Brain microvascular endothelial cell (primary cell): ENCODE measurements around the gene SVOPL.

Experiments
- DNase-seq: peaks from one replicate; pipeline ENCODE4 v3.0.0-alpha.2; 2020
- H3K27ac ChIP-seq: fragments of 250-450 bp; sonication (Bioruptor Pico); 2 replicates; pipeline ENCODE4 v1.5.1; 2020; ENCODE audit warnings: mild to moderate bottlenecking, moderate library complexity
- H3K27me3 ChIP-seq: fragments of 250-450 bp; sonication (Bioruptor Pico); replicated peaks from 2 replicates; pipeline ENCODE4 v1.5.1; 2020; ENCODE audit warnings: mild to moderate bottlenecking
- H3K36me3 ChIP-seq: fragments of 250-450 bp; sonication (Bioruptor Pico); replicated peaks from 2 replicates; pipeline ENCODE4 v1.5.1; 2020; ENCODE audit warnings: mild to moderate bottlenecking
- H3K4me3 ChIP-seq: 2 replicates; pipeline ENCODE4 v1.5.1; 2011; ENCODE audit warnings: low read depth, mild to moderate bottlenecking, control low read depth, low read length, moderate library complexity
- in situ Hi-C: cut with HindIII; loops from 2 replicates; pipeline ENCODE4 v1.10.0; 2017; ENCODE audit warnings: low sequenced_read_pairs, low pct_ligation_motif_present
- TF ChIP-seq, protein P1 (sequence below): IDR thresholded peaks from 2 replicates; pipeline ENCODE4 v1.5.1; 2011; ENCODE audit warnings: low read depth, mild to moderate bottlenecking, moderate library complexity, low read length, control low read depth, inconsistent platforms; ENCODE audit errors: missing control alignments

The SVOPL gene

DNA sequence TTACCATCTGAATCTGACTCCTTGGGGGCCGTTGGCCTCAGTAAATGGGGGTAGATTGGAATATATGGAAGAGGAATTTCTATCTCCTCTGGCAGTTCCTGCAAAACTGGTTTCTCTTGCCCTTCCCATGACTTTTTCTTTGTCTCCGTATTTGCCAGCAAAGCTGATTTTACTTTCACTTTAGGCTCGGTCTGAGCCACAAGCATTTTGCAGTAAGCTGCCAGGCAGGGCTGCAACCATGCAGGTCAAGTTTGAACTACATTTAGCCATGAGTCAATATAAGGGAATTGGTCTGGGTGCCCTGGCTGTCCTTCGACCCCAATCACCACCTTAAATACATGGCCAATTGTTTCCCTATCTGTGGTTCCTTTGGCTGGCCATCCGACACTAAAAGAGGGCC lies 136.8 kb downstream of the SVOPL start:
- TF ChIP-seq, protein P1, sequence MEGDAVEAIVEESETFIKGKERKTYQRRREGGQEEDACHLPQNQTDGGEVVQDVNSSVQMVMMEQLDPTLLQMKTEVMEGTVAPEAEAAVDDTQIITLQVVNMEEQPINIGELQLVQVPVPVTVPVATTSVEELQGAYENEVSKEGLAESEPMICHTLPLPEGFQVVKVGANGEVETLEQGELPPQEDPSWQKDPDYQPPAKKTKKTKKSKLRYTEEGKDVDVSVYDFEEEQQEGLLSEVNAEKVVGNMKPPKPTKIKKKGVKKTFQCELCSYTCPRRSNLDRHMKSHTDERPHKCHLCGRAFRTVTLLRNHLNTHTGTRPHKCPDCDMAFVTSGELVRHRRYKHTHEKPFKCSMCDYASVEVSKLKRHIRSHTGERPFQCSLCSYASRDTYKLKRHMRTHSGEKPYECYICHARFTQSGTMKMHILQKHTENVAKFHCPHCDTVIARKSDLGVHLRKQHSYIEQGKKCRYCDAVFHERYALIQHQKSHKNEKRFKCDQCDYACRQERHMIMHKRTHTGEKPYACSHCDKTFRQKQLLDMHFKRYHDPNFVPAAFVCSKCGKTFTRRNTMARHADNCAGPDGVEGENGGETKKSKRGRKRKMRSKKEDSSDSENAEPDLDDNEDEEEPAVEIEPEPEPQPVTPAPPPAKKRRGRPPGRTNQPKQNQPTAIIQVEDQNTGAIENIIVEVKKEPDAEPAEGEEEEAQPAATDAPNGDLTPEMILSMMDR, result no peak
- in situ Hi-C loops, result no loop called here
- Histone ChIP-seq H3K4me3 (no peak overlapping the region), H3K36me3 (peaks cover 15% of the 10 kb centered on the region), H3K27ac (peak overlapping the region; percentile 11), H3K27me3 (no peaks in the 10 kb centered on the region)
- peak; percentile 33 for DNase-seq

DNA sequence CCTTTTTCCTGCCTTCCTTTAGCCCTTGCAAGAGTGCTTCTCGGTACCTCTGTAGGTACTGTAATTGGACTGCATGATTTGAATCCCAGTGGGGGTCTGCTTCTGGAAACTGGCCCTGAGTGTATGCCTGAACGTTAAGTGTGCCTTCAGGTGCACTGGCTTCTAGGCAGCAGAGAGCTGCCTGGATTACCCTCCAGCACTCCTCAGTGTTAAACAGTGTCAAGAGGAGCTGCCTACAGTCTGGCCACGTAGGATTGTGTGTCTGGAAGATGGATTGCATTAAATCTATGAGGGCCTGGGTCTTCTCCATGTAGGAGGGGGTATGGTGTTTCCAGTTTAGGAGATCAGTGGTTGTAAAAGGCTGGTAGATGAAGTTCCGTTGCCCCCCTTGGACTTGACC lies 137.4 kb downstream of the SVOPL start:
- H3K4me3 ChIP-seq, result no peak overlapping the region
- in situ Hi-C loops, result no loop called here
- peaks cover 15% of the 10 kb centered on the region for H3K36me3 ChIP-seq
- TF ChIP-seq, protein P1, result no peak
- no peak for DNase-seq
- no peaks in the 10 kb centered on the region for H3K27me3 ChIP-seq
- H3K27ac ChIP-seq, result no peak overlapping the region

DNA sequence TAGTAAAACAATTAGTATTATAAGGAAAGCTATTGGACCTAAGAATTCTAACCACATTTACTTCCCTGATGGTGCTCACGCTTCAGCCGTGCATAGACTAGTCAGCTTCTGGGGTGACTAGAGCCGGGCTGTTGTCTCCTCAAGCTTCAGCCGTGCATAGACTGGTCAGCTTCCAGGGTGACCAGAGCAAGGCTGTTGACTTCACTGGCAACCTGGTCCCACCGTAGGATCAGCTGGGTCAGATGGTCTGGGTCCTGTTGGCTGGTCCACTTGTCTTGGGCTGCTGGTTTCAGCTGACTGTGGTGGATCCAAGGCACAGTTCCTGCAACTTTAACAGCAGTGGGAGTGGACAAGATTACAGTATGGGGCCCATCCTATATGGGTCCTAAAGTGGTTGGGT lies 141.7 kb downstream of the SVOPL start:
- H3K27ac ChIP-seq, result no peak overlapping the region
- TF ChIP-seq, protein P1, result no peak
- H3K4me3 ChIP-seq, result no peak overlapping the region
- DNase-seq, result no peak
- in situ Hi-C loops, result no loop called here
- H3K27me3 ChIP-seq, result no peaks in the 10 kb centered on the region
- H3K36me3 ChIP-seq, result peaks cover 47% of the 10 kb centered on the region

DNA sequence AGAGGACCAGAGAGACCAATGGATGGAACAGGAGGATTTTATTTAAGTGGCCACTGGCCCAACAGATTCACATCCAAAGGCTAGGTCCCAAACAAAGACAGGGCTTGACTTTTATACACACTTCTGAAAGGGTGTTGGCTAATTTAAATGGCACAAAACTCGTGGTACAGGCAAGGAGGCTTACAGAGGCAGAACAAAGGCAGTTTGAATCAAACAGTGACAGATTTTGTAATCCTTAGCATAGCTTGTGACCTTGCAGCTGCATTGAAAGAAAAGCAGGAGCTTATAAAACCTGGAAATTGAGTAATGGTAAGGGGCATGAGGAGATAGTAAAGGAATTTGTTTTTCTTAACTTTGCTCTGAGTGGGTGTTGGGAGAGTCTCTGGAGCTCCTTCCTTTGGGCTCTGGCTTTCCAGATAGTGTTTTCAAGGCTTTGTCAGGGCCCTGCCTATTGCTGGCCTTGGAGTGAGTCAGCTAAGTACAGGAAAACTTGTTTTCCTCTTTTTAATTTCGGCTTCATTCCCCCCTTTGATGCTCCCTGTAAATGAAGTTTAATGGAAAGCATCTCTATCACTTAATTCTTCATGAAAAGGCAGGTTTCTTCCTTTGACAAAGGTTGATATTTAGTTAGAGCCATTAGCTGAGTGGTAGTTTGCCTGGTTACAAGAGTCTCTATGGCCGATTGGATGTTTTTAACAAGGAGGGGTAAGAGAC lies 144.2 kb downstream of the SVOPL start:
- TF ChIP-seq, protein P1, result no peak
- H3K4me3 ChIP-seq, result no peak overlapping the region
- in situ Hi-C loops, result no loop called here
- DNase-seq, result no peak
- H3K27me3 ChIP-seq, result no peaks in the 10 kb centered on the region
- peaks cover 50% of the 10 kb centered on the region for H3K36me3 ChIP-seq
- no peak overlapping the region for H3K27ac ChIP-seq

DNA sequence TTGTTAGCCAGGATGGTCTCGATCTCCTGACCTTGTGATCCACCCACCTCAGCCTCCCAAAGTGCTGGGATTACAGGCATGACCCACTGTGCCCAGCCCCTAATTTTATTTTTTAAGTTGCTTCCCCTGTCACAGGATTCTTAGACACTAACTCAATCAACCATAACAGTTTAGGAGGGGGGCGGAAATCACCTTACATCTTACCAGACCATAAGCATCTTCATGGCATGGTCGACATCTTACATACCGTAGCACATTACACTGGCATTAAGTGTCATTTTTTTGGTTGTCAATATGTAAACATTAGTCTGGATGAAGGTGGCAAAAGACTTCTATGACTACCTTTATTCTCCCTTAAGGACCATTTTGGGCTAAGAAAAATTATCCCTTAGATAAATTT lies 145.5 kb downstream of the SVOPL start:
- no peak overlapping the region for H3K27ac ChIP-seq
- H3K36me3 ChIP-seq, result peaks cover 59% of the 10 kb centered on the region
- no peaks in the 10 kb centered on the region for H3K27me3 ChIP-seq
- in situ Hi-C loops, result no loop called here
- TF ChIP-seq, protein P1, result no peak
- no peak for DNase-seq
- no peak overlapping the region for H3K4me3 ChIP-seq

DNA sequence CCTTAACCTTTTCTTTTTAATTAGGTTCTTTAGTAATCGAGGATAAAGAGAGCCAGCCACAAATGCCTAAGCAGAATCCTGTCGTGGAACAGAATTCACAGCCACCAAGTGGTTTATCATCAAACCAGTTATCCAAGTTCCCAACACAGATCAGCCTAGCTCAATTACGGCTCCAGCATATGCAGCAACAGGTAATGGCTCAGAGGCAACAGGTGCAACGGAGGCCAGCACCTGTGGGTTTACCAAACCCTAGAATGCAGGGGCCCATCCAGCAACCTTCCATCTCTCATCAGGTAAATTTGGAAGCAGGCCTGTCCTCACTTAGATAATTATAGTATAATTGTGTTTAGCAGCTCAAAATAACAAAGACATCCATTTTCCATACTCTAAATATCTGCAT lies 146.5 kb downstream of the SVOPL start:
- Histone ChIP-seq H3K4me3 (no peak overlapping the region), H3K27me3 (no peaks in the 10 kb centered on the region), H3K36me3 (peaks cover 59% of the 10 kb centered on the region), H3K27ac (no peak overlapping the region)
- in situ Hi-C loops, result no loop called here
- TF ChIP-seq, protein P1, result no peak
- no peak for DNase-seq
